Uterus (tissue), 2 donors: Measurements from ENCODE around the gene NCAPG2.

Experiments
- POLR2A ChIP-seq, 2 donors: fragments of 450-650 bp; IDR thresholded peaks; one replicate each; pipeline ENCODE4 v1.6.1; 2016; ENCODE audit warnings: antibody characterized with exemption in 2 of 2, mild to moderate bottlenecking in 1 of 2, moderate library complexity in 1 of 2
- TF ChIP-seq, protein P1 (sequence below), 4 experiments: fragments of 200-600 bp in 2 of 4; fragments of 450-650 bp in 2 of 4; sonication (generic) in 2 of 4; IDR thresholded peaks; one replicate each; pipeline ENCODE4 v1.5.1; 2016 to 2019; ENCODE audit warnings: antibody characterized with exemption in 4 of 4, mild to moderate bottlenecking in 2 of 4, moderate library complexity in 1 of 4

DNA sequence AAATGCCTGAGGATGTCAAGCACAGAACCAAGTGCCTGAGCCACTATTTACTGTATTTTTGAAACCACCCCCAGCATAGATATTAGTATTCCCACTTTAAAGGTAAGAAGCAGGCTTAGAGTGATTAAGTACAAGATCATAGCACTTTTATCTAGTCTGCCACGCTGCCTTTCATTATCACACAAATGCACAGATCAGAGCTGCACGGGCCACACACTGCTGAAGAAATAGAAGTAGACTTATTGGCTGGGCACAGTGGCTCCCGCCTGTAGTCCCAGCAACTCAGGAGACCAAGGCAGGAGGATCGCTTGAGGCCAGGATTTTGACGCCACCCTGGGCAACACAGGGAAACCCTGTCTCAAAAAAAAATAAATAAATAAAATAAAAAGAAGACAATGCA is 38.2 kb downstream of the NCAPG2 start:
- no peak for TF ChIP-seq POLR2A (IDR thresholded peaks at IDR 0.05)
- TF ChIP-seq, protein P1, sequence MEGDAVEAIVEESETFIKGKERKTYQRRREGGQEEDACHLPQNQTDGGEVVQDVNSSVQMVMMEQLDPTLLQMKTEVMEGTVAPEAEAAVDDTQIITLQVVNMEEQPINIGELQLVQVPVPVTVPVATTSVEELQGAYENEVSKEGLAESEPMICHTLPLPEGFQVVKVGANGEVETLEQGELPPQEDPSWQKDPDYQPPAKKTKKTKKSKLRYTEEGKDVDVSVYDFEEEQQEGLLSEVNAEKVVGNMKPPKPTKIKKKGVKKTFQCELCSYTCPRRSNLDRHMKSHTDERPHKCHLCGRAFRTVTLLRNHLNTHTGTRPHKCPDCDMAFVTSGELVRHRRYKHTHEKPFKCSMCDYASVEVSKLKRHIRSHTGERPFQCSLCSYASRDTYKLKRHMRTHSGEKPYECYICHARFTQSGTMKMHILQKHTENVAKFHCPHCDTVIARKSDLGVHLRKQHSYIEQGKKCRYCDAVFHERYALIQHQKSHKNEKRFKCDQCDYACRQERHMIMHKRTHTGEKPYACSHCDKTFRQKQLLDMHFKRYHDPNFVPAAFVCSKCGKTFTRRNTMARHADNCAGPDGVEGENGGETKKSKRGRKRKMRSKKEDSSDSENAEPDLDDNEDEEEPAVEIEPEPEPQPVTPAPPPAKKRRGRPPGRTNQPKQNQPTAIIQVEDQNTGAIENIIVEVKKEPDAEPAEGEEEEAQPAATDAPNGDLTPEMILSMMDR (IDR thresholded peaks at IDR 0.05) = no peak
